Mesenchymal stem cell (in vitro differentiated cells and primary cell): ENCODE data around the gene IPCEF1.

Source experiments
- DNase-seq: peaks from one replicate; pipeline ENCODE4 v3.0.0-alpha.2; 2013
- H2AFZ ChIP-seq: one replicate; pipeline ENCODE4 v1.6.1; 2013; ENCODE audit warnings: low read depth, mild to moderate bottlenecking, control low read depth, inconsistent platforms, low read length, moderate library complexity
- H2AK5ac ChIP-seq: 2 replicates; pipeline ENCODE4 v1.6.1; 2013; ENCODE audit warnings: low read length, moderate library complexity, mild to moderate bottlenecking, inconsistent platforms; ENCODE audit not compliant: severe bottlenecking
- H2BK120ac ChIP-seq: one replicate; pipeline ENCODE4 v1.6.1; 2013; ENCODE audit warnings: low read depth, mild to moderate bottlenecking, inconsistent platforms, low read length, moderate library complexity
- H2BK12ac ChIP-seq, 2 experiments: one replicate each; pipeline ENCODE4 v1.6.1; 2013; ENCODE audit warnings: inconsistent platforms in 2 of 2, low read length in 2 of 2, mild to moderate bottlenecking in 2 of 2, moderate library complexity in 2 of 2, control low read depth in 1 of 2
- H2BK15ac ChIP-seq: one replicate; pipeline ENCODE4 v1.6.1; 2013; ENCODE audit warnings: mild to moderate bottlenecking, low read depth, inconsistent platforms; ENCODE audit not compliant: poor library complexity, severe bottlenecking
- H2BK5ac ChIP-seq: 2 replicates; pipeline ENCODE4 v1.6.1; 2013; ENCODE audit warnings: low read depth, mild to moderate bottlenecking, low read length, control low read depth, inconsistent platforms; ENCODE audit not compliant: poor library complexity, severe bottlenecking
- H3K14ac ChIP-seq, 2 experiments: one replicate each; pipeline ENCODE4 v1.6.1; 2013; ENCODE audit warnings: inconsistent platforms in 2 of 2, low read length in 2 of 2, control low read depth in 1 of 2, mild to moderate bottlenecking in 1 of 2, moderate library complexity in 1 of 2
- H3K18ac ChIP-seq, 2 experiments: one replicate each; pipeline ENCODE4 v1.6.1; 2013; ENCODE audit warnings: inconsistent platforms in 2 of 2, low read length in 2 of 2, control low read depth in 1 of 2, low read depth in 1 of 2, mild to moderate bottlenecking in 1 of 2
- H3K23ac ChIP-seq, 2 experiments: one replicate each; pipeline ENCODE4 v1.6.1; 2013; ENCODE audit warnings: inconsistent platforms in 2 of 2, low read length in 2 of 2, mild to moderate bottlenecking in 2 of 2, moderate library complexity in 2 of 2, control low read depth in 1 of 2
- H3K27ac ChIP-seq: 2 replicates; pipeline ENCODE4 v1.5.1; 2013; ENCODE audit warnings: mild to moderate bottlenecking, moderate library complexity, low read length, control low read depth, inconsistent platforms; ENCODE audit not compliant: poor library complexity, severe bottlenecking
- H3K27me3 ChIP-seq, 2 experiments: 2 replicates each; pipeline versions ENCODE4 v1.6.1 to v1.7.0; 2013; ENCODE audit warnings: low read length in 2 of 2, mild to moderate bottlenecking in 2 of 2, moderate library complexity in 2 of 2, control low read depth in 1 of 2, inconsistent platforms in 1 of 2; ENCODE audit not compliant: control insufficient read depth in 1 of 2, insufficient read depth in 1 of 2
- H3K36me3 ChIP-seq, 2 experiments: 2 replicates each; pipeline versions ENCODE4 v1.6.1 to v1.7.0; 2013; ENCODE audit warnings: low read length in 2 of 2, control low read depth in 1 of 2, inconsistent platforms in 1 of 2, low read depth in 1 of 2, mild to moderate bottlenecking in 1 of 2; ENCODE audit not compliant: insufficient read depth in 2 of 2, control insufficient read depth in 1 of 2
- H3K4ac ChIP-seq, 2 experiments: one replicate each; pipeline ENCODE4 v1.6.1; 2013; ENCODE audit warnings: inconsistent platforms in 2 of 2, low read length in 2 of 2, mild to moderate bottlenecking in 2 of 2, moderate library complexity in 2 of 2, control low read depth in 1 of 2, low read depth in 1 of 2
- H3K4me1 ChIP-seq: 2 replicates; pipeline ENCODE4 v1.6.1; 2013; ENCODE audit warnings: low read depth, low read length, control low read depth; ENCODE audit not compliant: control insufficient read depth, insufficient read depth
- H3K4me2 ChIP-seq: 2 replicates; pipeline ENCODE4 v1.6.1; 2013; ENCODE audit warnings: low read length, mild to moderate bottlenecking, inconsistent platforms; ENCODE audit not compliant: poor library complexity, severe bottlenecking
- H3K4me3 ChIP-seq, 2 experiments: 2 replicates each; pipeline versions ENCODE4 v1.5.1 to v1.7.0; 2013; ENCODE audit warnings: low read length in 2 of 2, mild to moderate bottlenecking in 2 of 2, control low read depth in 1 of 2, low read depth in 1 of 2; ENCODE audit not compliant: insufficient read depth in 1 of 2
- H3K79me1 ChIP-seq: replicated peaks from 2 replicates; pipeline ENCODE4 v1.6.1; 2013; ENCODE audit warnings: mild to moderate bottlenecking, control low read depth, low read length, inconsistent platforms; ENCODE audit not compliant: poor library complexity, severe bottlenecking
- H3K9ac ChIP-seq: 2 replicates; pipeline ENCODE4 v1.7.0; 2013; ENCODE audit warnings: mild to moderate bottlenecking, low read length, moderate library complexity
- H3K9me3 ChIP-seq: 2 replicates; pipeline ENCODE4 v1.7.0; 2013; ENCODE audit warnings: mild to moderate bottlenecking, low read length; ENCODE audit not compliant: control insufficient read depth
- H4K8ac ChIP-seq: one replicate; pipeline ENCODE4 v1.6.1; 2013; ENCODE audit warnings: inconsistent platforms, mild to moderate bottlenecking, low read length, moderate library complexity
- H4K91ac ChIP-seq: one replicate; pipeline ENCODE4 v1.6.1; 2013; ENCODE audit warnings: mild to moderate bottlenecking, low read length, inconsistent platforms
- WGBS: methylation state at CpG from one replicate; pipeline ENCODE4 v1.1.7; 2013; ENCODE audit warnings: mixed read lengths; 5-methylcytosine and 5-hydroxymethylcytosine counted together

The IPCEF1 gene

DNA sequence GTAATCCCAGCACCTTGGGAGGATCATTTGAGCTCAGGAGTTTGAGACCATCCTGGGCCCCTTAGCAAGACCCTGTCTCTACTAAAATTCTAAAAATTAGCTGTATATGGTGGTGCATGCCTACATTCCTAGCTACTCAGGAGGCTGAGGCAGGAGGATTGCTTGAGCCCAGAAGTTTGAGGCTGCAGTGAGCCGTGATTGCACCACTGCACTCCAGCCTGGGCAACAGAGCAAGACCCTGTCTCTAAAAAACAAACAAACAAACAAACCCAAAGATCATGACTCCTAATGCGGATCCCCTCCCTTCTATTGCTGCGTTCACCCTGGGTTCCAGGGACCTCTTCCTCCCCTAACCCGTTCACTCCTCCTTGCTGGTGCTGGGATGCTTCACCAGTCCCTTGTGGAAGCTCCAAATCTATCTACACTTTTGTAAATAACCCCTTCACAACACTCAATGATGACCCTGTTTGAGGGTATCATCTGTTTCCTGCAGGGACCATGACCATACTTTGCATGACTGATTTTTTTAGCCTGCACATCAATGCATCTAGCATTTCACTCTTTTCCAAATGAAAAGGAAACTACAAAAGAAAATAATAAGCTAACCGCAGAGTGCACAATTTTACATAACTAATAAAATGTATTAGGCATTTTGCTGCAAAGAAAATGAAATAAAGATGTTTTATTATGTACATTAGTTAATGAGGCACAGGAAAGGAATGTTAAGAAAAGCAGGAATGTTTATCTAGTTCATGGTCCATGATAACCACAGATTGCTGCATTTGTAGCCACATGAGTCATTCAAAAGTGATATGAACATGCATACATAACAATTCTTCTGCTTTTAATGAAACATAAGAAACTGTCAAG lies 30.5 kb upstream of the IPCEF1 start:
- H2BK12ac ChIP-seq = no peak overlapping the region
- no peak overlapping the region for H4K91ac ChIP-seq
- no peak overlapping the region for H4K8ac ChIP-seq
- peak overlapping the region; percentile 41 for H2BK15ac ChIP-seq
- peaks cover 9% of the 10 kb centered on the region for H3K4me1 ChIP-seq
- DNase-seq = peak; percentile 84
- H3K4ac ChIP-seq = peak overlapping the region in 1 of 2 experiments; percentile 41
- H3K14ac ChIP-seq = no peak overlapping the region
- no peak overlapping the region for H2BK5ac ChIP-seq
- peak overlapping the region; percentile 66 for H2AK5ac ChIP-seq
- no peak overlapping the region for H2BK120ac ChIP-seq
- H3K9me3 ChIP-seq = peaks cover 8% of the 10 kb centered on the region
- peak overlapping the region; percentile 67 for H3K27ac ChIP-seq
- H3K4me3 ChIP-seq = peak overlapping the region in 1 of 2 experiments; percentile 5
- 30% methylated on average over 4 of the region's 5 CpGs for WGBS
- no peaks in the 10 kb centered on the region for H3K79me1 ChIP-seq
- H3K27me3 ChIP-seq = no peaks in the 10 kb centered on the region
- H2AFZ ChIP-seq = no peak overlapping the region
- H3K23ac ChIP-seq = no peak overlapping the region
- no peaks in the 10 kb centered on the region for H3K36me3 ChIP-seq
- no peak overlapping the region for H3K9ac ChIP-seq
- H3K18ac ChIP-seq = peak overlapping the region in 1 of 2 experiments; percentile 66
- H3K4me2 ChIP-seq = peak overlapping the region; percentile 3

DNA sequence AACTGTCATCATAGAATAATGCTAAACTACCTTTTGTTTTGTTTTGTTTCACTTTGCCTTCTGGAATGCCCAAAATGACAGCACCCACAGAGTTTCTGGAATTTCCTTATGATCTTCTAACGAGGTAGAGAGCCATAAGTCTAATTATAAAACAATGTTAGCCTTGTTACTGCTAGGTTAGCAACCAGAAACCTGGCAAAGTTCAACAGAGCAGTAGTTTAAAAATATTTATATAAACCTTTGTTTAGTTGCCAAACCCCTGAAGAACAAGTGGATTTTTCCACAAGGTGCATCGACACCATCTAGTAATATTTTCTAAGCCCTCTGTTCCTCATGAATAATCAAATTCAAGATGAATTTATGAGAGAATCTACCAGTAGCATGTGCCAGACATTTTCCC lies 27.6 kb upstream of the IPCEF1 start:
- Histone ChIP-seq H4K91ac (no peak overlapping the region), H2BK12ac (no peak overlapping the region), H3K4ac (no peak overlapping the region), H3K9ac (no peak overlapping the region), H3K27ac (no peak overlapping the region), H3K4me3 (no peak overlapping the region), H3K4me1 (peaks cover 7% of the 10 kb centered on the region), H2AK5ac (no peak overlapping the region), H3K9me3 (peaks cover 2% of the 10 kb centered on the region), H2BK120ac (no peak overlapping the region), H3K18ac (no peak overlapping the region), H2AFZ (no peak overlapping the region), H3K4me2 (no peak overlapping the region), H2BK5ac (no peak overlapping the region), H3K23ac (no peak overlapping the region), H3K36me3 (no peaks in the 10 kb centered on the region), H3K27me3 (no peaks in the 10 kb centered on the region), H2BK15ac (no peak overlapping the region), H3K14ac (no peak overlapping the region), H3K79me1 (no peaks in the 10 kb centered on the region), H4K8ac (no peak overlapping the region)
- DNase-seq = no peak
- WGBS = 70% methylated on average over 2 of the region's 2 CpGs

DNA sequence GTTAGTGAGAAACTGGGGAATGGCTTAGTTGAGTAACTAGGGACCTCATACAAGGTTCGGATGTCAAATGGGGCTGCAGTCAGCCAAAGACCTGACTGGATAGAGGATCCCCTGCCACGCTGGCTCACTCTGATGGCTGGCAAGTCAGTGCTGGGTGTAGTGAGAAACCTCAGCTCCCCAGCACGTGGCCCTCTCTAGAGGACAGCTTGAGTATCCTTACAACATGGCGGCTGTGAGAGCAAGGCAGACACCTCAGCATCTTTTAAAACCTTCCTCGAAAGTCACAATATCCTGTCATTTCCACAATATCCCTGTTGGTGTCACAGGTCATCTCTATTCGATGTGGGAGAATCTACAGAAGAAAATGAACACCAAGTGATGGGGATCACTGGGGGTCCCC lies 26.7 kb upstream of the IPCEF1 start:
- Histone ChIP-seq H3K79me1 (no peaks in the 10 kb centered on the region), H3K18ac (no peak overlapping the region), H4K91ac (no peak overlapping the region), H2AK5ac (no peak overlapping the region), H2BK5ac (no peak overlapping the region), H3K4ac (no peak overlapping the region), H3K4me3 (no peak overlapping the region), H3K14ac (no peak overlapping the region), H3K27me3 (no peaks in the 10 kb centered on the region), H3K36me3 (no peaks in the 10 kb centered on the region), H2BK15ac (no peak overlapping the region), H3K4me1 (peaks cover 7% of the 10 kb centered on the region), H2AFZ (no peak overlapping the region), H2BK120ac (no peak overlapping the region), H3K9me3 (no peaks in the 10 kb centered on the region), H3K9ac (no peak overlapping the region), H4K8ac (no peak overlapping the region), H2BK12ac (no peak overlapping the region), H3K27ac (no peak overlapping the region), H3K4me2 (no peak overlapping the region), H3K23ac (no peak overlapping the region)
- over 99% methylated on average over 6 of the region's 6 CpGs for WGBS
- no peak for DNase-seq

DNA sequence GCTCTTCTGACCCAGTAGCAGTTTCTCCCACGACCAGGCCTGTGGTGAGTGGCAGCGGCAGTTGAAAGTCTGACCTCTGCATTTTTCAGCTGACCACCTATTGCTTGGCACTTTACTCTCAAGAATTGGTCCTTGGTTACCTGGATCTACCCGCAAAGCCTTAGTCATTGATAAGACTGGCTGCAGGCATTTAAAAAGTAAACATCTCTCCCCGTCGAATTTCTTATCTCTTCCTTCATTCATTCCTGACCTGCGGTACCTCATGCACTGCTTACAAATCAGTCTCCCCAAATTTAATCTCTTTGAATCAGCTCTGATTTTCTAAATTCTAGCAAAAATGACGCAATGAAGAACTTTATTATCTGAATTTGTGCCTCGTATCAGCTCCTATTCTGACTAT lies 26.1 kb upstream of the IPCEF1 start:
- no peak overlapping the region for H3K4me2 ChIP-seq
- H3K79me1 ChIP-seq = no peaks in the 10 kb centered on the region
- H3K4me3 ChIP-seq = no peak overlapping the region
- 84% methylated on average over 8 of the region's 8 CpGs for WGBS
- H3K36me3 ChIP-seq = no peaks in the 10 kb centered on the region
- no peak overlapping the region for H3K4ac ChIP-seq
- no peak overlapping the region for H4K91ac ChIP-seq
- no peak overlapping the region for H3K18ac ChIP-seq
- no peak overlapping the region for H2AK5ac ChIP-seq
- H3K27ac ChIP-seq = no peak overlapping the region
- no peak overlapping the region for H3K14ac ChIP-seq
- no peak for DNase-seq
- peaks cover 7% of the 10 kb centered on the region for H3K4me1 ChIP-seq
- no peak overlapping the region for H3K9ac ChIP-seq
- no peak overlapping the region for H2BK120ac ChIP-seq
- no peaks in the 10 kb centered on the region for H3K9me3 ChIP-seq
- no peak overlapping the region for H2BK5ac ChIP-seq
- no peak overlapping the region for H3K23ac ChIP-seq
- H2BK15ac ChIP-seq = no peak overlapping the region
- H2AFZ ChIP-seq = no peak overlapping the region
- H3K27me3 ChIP-seq = no peaks in the 10 kb centered on the region
- H4K8ac ChIP-seq = no peak overlapping the region
- no peak overlapping the region for H2BK12ac ChIP-seq
